Activated gamma-delta T cell (primary cell): ENCODE data around the gene PKD2.

Experiments used
- DNase-seq: peaks from one replicate; lab custom pipeline; 2025; lab: John Stamatoyannopoulos, UW

Gene PKD2

DNA sequence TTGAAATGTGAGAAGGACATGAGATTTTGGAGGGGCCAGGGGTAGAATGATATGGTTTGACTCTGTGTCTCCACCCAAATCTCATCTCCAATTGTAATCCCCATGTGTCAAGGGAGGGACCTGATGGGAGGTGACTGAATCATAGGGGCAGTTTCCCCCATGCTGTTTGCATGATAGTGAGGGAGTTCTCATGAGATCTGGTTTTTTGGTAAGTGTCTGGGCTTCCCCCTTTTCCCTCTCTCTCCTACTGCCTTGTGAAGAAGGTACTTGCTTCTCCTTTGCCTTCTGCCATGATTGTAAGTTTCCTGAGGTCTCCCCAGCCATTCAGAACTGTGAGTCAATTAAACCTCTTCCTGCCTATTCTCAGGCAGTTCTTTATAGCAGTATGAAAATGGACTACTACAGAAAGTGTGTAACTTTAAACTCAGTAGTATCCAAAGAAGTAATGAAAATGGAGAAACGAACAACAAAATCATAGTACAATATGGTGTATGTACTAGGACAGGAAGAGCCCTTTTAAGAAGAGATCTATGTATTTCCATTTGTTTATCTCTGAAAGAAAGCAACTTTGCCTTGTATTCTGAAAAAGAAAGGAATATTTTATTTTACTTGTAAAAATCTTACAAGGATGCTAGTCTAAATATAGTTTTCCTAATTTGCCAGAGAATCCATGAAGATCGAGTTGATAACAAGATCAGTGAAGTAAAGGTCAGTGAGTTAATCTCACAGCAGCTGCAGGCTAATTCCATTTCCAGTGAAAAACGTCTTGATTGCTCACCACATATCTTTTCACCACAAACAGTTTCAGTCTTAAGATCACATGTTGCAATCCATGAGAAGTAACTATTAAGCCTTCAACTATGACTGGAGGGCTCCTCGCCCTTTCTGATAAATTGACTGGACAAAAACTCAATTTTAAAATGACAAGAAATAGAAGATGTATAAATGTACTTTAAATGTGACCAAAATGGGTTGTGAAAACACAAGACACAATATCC, 20.5 kb downstream of the PKD2 start:
- DNase-seq: no peak

DNA sequence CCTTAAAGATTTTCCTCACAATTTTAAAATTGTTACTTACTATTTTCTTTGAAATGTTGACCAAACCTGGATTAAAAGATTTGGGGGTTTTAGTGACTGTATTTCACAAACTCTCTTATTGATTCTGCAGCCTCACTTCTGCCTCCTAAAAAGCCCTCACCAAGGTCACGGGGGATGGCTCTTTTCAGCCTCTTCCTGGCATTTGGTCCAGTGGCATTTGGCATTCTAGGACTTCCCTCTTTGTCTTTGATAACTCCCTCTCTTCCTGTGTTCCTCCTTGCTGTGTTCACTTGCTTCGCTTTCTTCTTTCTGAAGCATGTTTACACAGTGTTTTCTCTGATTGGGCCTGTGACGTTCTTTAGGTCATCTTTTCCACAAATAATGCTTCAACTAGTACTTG, 21.5 kb downstream of the PKD2 start:
- DNase-seq: no peak

DNA sequence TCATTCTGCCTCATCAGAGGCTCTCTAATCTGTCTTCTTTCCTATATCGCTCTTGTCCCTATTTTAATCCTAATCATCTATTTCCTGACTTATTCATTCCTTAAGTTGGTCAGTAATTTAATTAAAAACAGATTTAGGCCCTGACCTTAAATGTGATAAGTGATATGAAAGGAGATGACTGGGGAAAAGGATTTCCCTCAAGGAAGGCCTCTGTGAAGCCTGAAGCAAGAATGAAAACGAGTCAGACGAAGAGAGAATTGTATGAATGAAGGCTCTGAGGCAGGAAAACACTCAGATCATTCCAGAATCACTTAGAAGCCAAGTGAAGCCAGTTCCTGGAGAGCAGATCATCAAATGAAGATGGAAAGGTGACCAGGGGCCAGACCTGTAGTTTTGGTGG, 22.1 kb downstream of the PKD2 start:
- DNase-seq: no peak

DNA sequence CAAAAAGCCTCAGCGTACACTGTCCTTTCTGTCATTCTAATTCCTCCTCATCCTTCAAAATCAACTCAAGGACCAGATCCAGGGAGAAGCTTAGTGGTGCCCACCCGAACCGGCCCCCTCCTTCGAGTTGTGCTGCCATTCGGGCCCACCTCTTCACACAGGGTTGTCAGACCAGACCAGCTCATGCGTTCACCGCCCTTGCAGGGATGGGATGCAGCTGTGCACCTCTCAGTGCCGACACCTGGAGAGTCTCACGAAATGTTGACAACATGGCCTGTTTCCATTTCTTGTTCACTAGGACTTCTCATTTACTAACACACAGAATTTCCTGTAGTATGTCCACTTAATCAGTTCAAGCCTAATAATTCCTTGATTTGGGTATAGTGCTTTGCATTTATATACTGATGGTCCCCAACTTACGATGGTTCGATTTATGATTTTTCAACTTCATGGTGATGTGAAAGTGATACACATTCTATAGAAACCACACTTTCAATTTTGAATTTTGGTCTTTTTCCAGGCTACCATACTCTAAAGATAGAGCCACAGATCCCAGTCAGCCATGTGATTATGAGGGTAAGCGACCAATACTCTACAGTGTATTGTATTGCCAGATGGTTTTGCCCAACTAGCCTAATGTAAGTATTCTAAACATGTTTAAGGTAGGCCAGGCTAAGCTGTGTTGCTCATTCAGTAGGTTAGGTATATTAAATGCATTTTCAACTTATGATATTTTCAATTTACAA, 23.3 kb downstream of the PKD2 start:
- no peak for DNase-seq

DNA sequence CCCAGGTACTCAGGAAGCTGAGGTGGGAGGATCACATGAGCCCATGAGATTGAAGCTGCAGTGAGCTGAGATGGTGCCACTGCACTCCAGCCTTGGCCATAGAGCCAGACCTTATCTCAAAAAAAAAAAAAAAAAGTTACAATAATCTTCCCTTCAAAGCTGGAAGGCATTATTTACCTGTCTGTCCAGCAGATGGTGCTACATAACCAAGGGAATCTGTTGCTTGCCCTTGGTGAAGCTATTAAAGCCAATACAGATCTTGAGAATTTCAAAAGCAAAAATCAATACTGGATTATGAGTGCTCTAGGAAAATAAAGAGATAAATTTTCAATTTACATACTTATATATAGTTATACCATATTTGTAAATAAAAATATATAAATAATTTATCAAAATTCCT, 25.9 kb downstream of the PKD2 start:
- DNase-seq: no peak

DNA sequence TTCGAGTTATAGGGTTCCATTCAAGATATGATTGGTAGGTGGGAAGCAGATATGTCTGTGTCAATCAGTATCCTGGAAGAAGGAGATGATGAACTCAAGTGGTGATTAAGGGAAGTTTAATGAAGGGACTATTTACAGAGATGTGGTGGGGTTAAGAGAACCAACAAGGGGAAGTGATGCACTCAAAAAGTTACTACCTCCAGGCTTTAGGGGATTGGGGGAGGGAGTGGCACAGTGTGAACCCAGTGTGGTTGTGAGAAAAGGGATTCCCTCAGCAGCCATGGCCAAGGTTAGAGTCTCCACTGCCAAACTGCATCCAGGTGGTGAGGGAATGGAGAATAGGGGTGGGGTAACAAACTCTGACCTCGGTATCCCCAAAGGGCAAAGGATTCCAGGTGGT, 27.9 kb downstream of the PKD2 start:
- no peak for DNase-seq

DNA sequence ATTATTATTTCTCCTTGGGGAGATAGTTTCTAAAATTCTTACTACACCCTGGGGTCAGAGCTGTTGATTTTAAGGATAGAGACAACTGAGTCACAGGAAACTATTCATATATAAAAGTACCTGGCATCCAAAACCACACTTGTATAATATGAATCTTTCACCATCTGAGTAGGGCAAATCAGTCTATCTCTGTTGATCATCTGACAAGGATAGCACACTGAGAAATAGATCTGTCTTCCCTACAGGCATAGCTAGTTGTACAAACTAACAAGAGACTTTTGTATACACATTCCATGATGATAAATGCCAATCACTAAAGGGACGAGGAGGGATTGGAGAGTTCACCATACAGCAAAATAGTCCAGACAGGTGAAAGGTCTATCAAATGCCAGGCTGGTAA, 30.0 kb downstream of the PKD2 start:
- no peak for DNase-seq

DNA sequence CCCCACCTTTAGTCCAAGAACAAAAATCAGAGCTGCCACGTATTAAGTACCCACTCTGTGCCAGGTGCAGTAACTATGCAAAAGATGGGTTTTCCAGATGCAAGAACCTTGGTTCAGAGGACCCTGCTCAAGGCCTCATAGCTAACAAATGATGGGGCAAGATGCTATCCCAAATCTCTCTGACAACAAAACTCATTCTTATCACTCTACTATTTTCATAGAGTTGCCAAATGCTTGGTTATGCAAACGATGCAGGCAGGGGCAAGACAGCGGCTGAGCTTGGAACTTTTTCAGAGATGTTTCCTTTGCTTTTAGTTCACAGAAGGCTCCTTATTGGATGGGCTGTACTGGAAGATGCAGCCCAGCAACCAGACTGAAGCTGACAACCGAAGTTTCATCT, 30.5 kb downstream of the PKD2 start:
- no peak for DNase-seq

DNA sequence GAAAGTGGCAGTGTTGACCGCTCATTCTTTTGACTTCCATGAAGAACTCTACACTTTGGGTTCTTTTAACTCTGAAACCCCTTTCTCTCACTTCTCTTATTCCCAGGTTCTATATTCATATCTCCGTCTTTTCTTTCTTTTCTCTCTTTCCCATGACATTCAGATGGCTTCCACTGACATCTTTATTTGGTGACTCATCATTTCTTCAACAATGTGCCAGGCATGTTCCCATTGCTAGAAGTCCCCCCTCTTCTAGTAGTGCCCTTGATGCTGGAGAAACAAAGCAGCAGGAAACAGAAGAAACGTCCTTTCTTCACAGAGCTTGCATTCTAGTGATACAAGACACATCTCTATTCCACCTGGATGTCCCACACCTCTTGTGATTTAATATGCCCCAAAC, 33.3 kb downstream of the PKD2 start:
- DNase-seq: no peak

DNA sequence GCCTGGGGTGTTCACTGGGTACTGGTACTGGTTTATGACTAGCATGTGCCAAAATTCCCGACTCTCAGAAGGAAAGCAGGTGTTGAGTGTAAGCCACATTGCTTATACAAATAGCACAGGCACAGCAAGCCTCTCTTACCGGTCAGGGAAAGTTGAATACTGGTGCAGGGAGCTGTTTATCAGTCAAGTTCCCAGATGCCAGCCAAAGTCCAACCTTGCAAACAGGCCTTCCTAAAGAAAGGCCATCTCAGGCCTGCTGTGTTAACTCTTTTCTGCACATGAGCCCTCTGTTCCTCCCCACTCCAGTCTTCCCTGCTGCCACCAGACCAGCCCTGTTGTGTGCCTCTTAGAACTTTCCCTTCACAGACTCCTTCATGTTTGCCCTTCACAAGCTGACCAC, 34.2 kb downstream of the PKD2 start:
- no peak for DNase-seq

DNA sequence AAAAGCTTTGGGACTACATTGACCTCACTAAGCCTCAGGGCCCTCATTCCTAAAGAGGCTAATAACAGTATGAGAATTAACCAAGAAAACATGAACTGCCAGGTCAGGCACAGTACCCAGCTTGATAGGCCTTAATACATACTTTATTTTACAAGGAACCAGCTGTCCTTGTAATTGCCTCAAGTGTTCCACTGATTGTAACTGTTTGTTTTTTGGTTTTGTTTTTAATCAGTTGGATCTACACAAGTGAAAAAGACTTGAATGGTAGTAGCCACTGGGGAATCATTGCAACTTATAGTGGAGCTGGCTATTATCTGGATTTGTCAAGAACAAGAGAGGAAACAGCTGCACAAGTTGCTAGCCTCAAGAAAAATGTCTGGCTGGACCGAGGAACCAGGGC, 35.6 kb downstream of the PKD2 start:
- DNase-seq: no peak

DNA sequence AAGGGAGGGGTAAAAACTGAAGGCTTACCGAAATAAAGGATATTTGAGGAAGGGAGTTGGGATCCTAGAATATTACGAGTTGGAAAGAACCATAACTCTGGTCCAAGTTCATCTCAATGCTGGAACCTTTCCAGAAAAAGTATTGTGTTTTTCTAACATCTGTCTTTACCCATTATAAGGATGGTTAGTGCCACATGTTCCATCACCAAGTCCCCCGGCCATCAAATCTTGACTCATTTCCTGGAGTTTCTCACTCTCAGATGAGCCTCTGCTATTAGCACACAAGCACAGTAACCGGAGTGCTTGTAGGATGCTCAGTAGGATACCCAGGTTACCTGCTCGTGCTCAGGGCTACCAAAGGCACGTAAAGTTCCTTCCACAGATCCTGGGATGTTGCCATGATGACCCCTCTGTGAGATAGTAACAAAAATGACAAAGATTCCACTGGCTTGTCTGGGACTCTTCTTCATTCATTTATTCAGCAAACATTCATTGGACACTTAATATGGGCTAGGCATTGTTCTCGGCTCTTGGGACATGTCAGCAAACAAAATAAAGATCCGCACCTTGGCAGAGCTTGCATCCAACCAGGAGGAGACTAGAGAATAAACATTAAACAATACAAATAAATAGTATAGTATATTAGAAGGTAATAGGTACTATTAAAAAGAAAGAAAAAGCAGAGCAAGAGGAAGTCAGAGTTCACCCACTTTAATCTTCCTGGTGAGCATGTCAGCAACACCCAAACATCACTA, 36.3 kb downstream of the PKD2 start:
- DNase-seq: no peak

DNA sequence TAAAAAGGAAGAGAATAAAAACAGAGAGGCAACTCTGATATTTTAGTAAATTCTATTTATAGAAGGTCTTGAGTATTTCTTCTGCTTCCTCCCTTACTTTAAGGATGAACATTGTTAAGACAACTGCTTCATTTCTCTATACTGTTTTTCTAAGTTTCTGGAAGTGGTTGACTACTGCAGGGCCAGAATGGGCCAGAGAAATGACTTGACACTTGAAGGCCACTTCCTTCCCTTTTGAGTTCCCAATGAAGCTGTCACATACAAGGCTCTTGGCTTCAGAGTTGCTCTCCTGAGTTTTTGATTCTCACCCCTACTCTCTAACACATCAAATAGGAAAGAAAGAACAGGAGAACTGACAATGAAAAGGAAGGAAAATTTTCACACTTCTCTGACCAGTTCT, 37.6 kb downstream of the PKD2 start:
- DNase-seq: no peak

DNA sequence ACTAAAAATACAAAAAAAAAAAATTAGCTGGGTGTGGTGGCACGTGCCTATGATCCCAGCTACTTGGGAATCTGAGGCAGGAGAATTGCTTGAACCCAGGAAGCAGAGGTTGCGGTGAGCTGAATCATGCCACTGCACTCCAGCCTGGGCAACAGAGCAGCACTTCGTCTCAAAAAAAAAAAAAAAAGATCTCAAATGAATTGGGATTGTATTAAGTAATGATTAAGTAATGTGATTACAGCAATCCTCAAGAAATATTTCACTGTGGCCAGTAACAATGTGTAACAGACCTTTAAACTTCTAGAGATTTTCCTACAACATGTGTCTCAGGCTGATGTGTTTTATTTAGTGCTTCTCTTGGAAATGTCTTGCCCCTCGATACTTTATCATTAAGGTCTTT, 46.8 kb downstream of the PKD2 start:
- DNase-seq: no peak

DNA sequence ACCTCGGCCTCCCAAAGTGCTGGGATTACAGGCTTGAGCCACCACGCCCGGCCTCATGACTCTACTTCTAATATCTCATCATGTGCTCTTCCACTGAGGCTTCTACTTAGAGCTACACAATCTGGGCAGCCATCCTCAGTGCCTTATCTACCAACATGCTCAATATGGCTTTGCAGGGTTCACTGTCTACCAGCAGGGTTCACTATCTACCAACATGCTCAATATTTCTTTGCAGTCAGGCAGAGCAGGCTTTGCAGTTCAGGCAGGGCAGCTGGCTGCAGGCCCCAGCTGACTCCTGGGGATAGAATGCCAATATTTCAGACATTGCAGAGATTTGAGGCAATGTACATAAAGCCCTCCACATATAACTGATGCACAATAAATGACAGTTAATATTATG, 47.5 kb downstream of the PKD2 start:
- no peak for DNase-seq

DNA sequence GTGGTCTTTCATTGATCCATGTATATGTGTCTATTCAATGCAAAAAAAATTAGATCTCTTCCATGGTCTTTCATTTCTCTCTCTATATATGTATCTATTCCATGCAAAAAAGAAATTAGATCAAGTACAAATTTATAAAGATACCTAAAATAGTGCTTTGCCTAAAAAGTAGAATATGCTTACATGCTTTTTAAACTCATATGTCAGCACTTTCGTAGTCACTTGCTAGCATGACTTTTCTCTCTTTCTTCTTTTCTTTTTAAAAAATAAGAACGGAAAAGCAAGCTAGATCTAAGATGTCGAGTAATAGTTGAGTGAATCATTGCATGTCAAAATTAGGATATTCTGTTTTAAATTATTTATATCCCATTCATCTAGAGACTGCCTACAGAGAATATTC, 50.9 kb downstream of the PKD2 start:
- no peak for DNase-seq

DNA sequence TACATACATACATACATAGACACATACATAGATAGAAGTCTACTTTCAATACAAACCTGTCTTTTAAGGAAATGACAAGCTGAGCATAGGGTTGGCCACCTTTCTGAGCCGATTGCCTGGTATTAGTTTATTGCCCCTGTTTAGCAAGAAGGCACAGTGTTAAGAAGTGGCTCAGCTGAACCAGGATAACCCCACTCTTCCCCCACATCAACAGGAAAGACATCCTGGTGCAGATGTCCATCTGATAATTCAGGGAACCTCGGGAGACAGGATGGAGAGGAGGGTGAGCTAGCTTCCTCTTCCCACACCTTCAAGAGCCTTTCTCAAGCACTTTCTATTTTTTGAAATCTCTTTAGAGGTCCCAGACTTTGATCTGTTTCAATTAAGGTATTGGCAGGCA, 52.3 kb downstream of the PKD2 start:
- no peak for DNase-seq

DNA sequence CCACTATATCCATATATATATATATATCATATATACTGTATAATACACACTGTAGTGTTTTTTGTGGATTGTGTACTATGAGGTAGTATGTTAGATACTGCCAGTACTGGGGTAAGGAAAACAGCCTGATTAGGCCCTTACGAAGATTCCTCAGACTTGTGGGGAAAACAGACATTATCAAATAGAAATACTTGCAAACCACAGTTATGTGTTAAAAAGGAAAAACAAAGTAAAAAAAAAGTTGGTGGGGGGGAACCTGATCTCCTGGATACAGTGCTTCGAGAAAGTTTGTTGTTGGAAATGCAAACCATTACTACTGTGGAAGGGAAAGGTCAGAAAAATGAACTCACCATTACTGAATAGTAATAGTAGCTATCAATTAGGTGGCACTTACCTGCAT, 53.0 kb downstream of the PKD2 start:
- no peak for DNase-seq

DNA sequence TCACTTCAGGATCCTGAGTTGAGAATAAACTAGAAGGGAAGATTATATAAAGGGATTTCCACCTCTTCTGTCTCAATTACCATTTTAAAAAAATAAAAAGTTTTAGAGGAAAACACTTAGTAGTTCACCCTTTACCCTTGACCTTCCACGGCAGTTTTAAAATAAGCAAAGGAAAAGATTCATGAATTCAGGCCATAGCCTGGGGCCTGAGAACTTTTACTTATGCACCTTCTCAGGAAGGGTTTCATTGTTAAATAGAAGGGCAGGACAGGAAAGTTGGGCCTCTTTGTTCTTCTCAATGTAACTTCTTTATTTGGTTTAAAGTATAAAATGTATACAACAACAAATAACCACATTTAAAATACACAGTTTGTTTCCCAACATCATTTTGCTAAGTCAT, 54.9 kb downstream of the PKD2 start:
- no peak for DNase-seq

DNA sequence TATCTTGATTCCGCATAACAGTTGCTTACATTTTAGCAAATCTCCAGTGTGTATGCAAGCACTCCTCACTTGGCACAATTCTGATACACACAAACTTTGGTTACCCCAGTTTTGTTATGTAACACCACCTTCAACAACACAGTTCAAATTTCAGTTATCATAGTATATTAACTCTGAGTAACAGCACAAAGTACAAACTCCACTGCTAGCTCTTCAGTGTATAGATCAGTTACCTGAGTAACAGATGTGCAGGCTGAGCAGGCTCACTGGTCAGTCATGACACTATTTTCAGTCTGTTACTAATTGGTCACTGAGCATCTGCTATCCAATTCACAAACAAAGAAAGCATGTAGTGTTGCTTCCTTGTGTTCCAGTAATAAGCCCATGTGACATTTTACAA, 55.4 kb downstream of the PKD2 start:
- no peak for DNase-seq

DNA sequence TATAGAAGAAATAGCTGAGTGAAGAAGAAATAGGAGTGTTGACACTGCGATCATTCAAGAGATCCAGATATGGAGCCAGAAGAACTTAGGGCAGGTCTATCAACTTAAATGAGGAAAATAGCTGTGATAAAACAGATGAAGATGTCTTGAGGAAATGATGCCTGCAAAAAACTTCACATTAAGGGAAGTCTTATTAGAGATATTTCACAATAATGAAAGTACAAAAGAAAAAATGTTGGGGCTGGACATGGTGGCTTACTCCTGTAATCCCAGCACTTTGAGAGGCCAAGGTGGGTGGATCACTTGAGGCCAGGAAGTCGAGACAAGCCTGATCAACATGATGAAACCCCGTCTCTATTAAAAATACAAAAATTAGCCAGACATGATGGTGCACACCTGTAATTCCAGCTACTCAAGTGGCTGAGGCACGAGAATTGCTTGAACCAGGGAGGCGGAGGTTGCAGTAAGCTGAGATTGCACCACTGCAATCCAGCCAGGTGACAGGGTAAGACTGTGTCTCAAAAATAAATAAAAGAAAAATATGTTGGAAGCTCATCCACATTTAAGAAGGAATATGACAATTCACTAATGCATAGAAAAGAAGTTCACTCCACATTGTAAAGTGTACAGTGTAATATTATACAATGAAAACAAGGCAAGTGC, 56.3 kb downstream of the PKD2 start:
- no peak for DNase-seq

DNA sequence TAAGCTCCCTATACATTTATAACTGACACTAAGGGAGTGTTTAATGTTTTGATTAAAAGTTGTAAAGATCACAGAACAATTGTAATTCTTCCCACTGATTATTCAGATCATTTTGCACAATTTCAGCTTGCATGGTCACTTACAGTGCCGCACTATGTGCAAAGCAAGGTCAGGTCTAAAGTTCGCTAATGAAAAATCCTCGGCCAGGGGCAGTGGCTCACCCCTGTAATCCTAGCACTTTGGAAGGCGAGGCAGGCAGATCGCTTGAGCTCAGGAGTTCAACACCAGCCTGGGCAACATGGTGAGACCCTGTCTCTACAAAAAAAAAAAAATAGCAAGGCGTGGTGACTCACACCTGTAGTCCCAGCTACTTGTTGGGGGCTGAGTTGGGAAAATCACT, 57.0 kb downstream of the PKD2 start:
- no peak for DNase-seq
